HEK293 (cell line): ENCODE results near the gene PLXND1.

Experiments
- AEBP2 ChIP-seq: fragments of 450-650 bp; formaldehyde crosslinking; IDR thresholded peaks from 2 replicates; pipeline ENCODE4 v1.5.1; 2016; ENCODE audit warnings: missing biosample characterization, missing genetic modification characterization, borderline replicate concordance
- REST ChIP-seq: fragments of 450-650 bp; formaldehyde crosslinking; IDR thresholded peaks from 2 replicates; pipeline ENCODE4 v1.5.1; 2016; ENCODE audit warnings: missing biosample characterization, missing genetic modification characterization
- ZNF121 ChIP-seq: fragments of 450-650 bp; formaldehyde crosslinking; IDR thresholded peaks from 2 replicates; pipeline ENCODE4 v1.5.1; 2016; ENCODE audit warnings: missing biosample characterization, missing genetic modification characterization
- ZNF169 ChIP-seq: fragments of 450-650 bp; formaldehyde crosslinking; IDR thresholded peaks from 2 replicates; pipeline ENCODE4 v1.5.1; 2016; ENCODE audit warnings: missing biosample characterization, missing genetic modification characterization
- ZNF24 ChIP-seq: fragments of 450-650 bp; formaldehyde crosslinking; IDR thresholded peaks from 2 replicates; pipeline ENCODE4 v1.5.1; 2016; ENCODE audit warnings: missing biosample characterization, missing genetic modification characterization
- TF ChIP-seq, protein P1 (sequence below): fragments of 450-650 bp; formaldehyde crosslinking; IDR thresholded peaks from 2 replicates; pipeline ENCODE4 v1.5.1; 2016; ENCODE audit warnings: missing biosample characterization, missing genetic modification characterization

GRCh38 chr3:129574206-129574605 lies 32.3 kb downstream of the PLXND1 start:
- TF ChIP-seq ZNF121 (tag by site-specific recombination) (no peak), ZNF169 (tag by site-specific recombination) (no peak), AEBP2 (tag by site-specific recombination) (no peak), ZNF24 (tag by site-specific recombination) (no peak), REST (tag by site-specific recombination) (no peak)
- TF ChIP-seq, protein P1, sequence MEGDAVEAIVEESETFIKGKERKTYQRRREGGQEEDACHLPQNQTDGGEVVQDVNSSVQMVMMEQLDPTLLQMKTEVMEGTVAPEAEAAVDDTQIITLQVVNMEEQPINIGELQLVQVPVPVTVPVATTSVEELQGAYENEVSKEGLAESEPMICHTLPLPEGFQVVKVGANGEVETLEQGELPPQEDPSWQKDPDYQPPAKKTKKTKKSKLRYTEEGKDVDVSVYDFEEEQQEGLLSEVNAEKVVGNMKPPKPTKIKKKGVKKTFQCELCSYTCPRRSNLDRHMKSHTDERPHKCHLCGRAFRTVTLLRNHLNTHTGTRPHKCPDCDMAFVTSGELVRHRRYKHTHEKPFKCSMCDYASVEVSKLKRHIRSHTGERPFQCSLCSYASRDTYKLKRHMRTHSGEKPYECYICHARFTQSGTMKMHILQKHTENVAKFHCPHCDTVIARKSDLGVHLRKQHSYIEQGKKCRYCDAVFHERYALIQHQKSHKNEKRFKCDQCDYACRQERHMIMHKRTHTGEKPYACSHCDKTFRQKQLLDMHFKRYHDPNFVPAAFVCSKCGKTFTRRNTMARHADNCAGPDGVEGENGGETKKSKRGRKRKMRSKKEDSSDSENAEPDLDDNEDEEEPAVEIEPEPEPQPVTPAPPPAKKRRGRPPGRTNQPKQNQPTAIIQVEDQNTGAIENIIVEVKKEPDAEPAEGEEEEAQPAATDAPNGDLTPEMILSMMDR (tag by site-specific recombination): no peak
